Upper lobe of left lung (tissue), 6 donors: ENCODE measurements around the gene LRP1B. TPM values are rescaled to one million over a fixed set of nuclear protein-coding genes. Genes with fewer than 3 reads are reported as not detected.

ENCODE experiments used
- ATAC-seq, 2 donors: fragments of 200-7000 bp; cut with Tn5 transposase; one replicate each; pipeline ENCODE4 v1.9.1; 2022; ENCODE audit warnings: mild to moderate bottlenecking in 2 of 2, moderate library complexity in 2 of 2; ENCODE audit not compliant: low FRiP score in 2 of 2
- DNase-seq, 2 donors: peaks; one replicate each; pipeline ENCODE4 v3.0.0-alpha.2; 2019 to 2020
- H3K27ac ChIP-seq, 4 donors: fragments of 200-600 bp; sonication (generic); one replicate each; pipeline ENCODE4 v1.5.1; 2016 to 2019
- H3K27me3 ChIP-seq, 4 donors: fragments of 200-600 bp; sonication (generic); one replicate each; pipeline ENCODE4 v1.5.1; 2017 to 2019
- H3K36me3 ChIP-seq, 4 donors: fragments of 200-600 bp; sonication (generic); one replicate each; pipeline ENCODE4 v1.5.1; 2016 to 2019
- H3K4me1 ChIP-seq, 4 donors: fragments of 200-600 bp; sonication (generic); one replicate each; pipeline ENCODE4 v1.5.1; 2018 to 2019
- H3K4me3 ChIP-seq, 4 donors: fragments of 200-600 bp; sonication (generic); one replicate each; pipeline ENCODE4 v1.5.1; 2017 to 2019; ENCODE audit warnings: mild to moderate bottlenecking in 2 of 4, moderate library complexity in 1 of 4
- H3K9me3 ChIP-seq, 4 donors: fragments of 200-600 bp; sonication (generic); one replicate each; pipeline ENCODE4 v1.5.1; 2018 to 2019
- EP300 ChIP-seq, 4 donors: sonication (generic); formaldehyde crosslinking; IDR thresholded peaks; one replicate each; pipeline ENCODE4 v1.5.1; 2017; ENCODE audit warnings: antibody characterized with exemption in 4 of 4, control low read depth in 2 of 4
- POLR2A ChIP-seq, 4 donors: fragments of 450-650 bp; IDR thresholded peaks; one replicate each; pipeline ENCODE4 v1.5.1; 2016 to 2017; ENCODE audit warnings: antibody characterized with exemption in 4 of 4, mild to moderate bottlenecking in 2 of 4
- POLR2AphosphoS5 ChIP-seq, 2 donors: sonication (generic); formaldehyde crosslinking; IDR thresholded peaks; one replicate each; pipeline ENCODE4 v1.5.1; 2017; ENCODE audit warnings: antibody characterized with exemption in 2 of 2
- WGBS, 2 donors: methylation state at CpG; one replicate each; pipeline ENCODE4 v1.1.5; 2017 to 2018; 5-methylcytosine and 5-hydroxymethylcytosine counted together
- total RNA-seq, 6 donors: library from RNA; depleted of rRNA in 4 of 6; stranded (reverse); fragments of >200 nt in 4 of 6; gene quantifications; one replicate each; pipeline versions ENCODE4 v1.1.0 to v1.2.1, GENCODE V29; 2016 to 2021
- TF ChIP-seq, protein P1 (sequence below), 6 experiments: fragments of 450-650 bp in 4 of 6; fragments of 200-600 bp in 2 of 6; sonication (generic) in 2 of 6; IDR thresholded peaks; one replicate each; pipeline ENCODE4 v1.5.1; 2016 to 2019; ENCODE audit warnings: antibody characterized with exemption in 6 of 6
- donor health status: DM: no; HTN: no; CAD: no; lungs with moderate emphysema.
- donor health status: DM: no; HTN: yes; CAD: no; lungs with severe emphysema.

Gene LRP1B
- total RNA-seq, 6 donors from 2014 or later = under 0.01 to 0.46 (median 0.11) TPM

DNA sequence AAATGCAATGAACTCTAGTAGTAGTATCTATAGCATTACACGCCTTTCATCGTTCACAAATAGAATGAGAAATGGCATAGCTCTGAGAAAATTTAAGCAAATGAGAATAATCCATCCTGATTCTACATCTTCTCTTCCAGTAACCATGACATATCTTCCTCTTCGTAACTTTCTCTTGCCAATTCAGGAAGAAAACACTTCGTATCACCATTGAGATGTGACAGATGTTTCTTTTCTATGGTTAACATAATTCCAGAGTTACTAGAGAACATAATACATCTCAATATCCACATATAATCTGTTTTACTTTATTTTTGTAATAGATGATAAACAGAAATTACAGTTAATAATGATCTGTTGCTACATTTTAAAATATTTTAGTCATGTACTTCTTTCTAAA, 1527.4 kb downstream of the LRP1B start:
- ATAC-seq = no peak
- no peak for DNase-seq
- no peaks in the 10 kb centered on the region for H3K9me3 ChIP-seq
- H3K27me3 ChIP-seq = no peaks in the 10 kb centered on the region
- no peaks in the 10 kb centered on the region for H3K4me1 ChIP-seq
- 70 to 75% methylated on average over 4 of the region's 4 CpGs for WGBS, 2 donors
- no peak overlapping the region for H3K27ac ChIP-seq
- no peaks in the 10 kb centered on the region for H3K36me3 ChIP-seq
- H3K4me3 ChIP-seq = no peak overlapping the region
- TF ChIP-seq POLR2AphosphoS5 (IDR thresholded peaks at IDR 0.05) = no peak
- TF ChIP-seq, protein P1, sequence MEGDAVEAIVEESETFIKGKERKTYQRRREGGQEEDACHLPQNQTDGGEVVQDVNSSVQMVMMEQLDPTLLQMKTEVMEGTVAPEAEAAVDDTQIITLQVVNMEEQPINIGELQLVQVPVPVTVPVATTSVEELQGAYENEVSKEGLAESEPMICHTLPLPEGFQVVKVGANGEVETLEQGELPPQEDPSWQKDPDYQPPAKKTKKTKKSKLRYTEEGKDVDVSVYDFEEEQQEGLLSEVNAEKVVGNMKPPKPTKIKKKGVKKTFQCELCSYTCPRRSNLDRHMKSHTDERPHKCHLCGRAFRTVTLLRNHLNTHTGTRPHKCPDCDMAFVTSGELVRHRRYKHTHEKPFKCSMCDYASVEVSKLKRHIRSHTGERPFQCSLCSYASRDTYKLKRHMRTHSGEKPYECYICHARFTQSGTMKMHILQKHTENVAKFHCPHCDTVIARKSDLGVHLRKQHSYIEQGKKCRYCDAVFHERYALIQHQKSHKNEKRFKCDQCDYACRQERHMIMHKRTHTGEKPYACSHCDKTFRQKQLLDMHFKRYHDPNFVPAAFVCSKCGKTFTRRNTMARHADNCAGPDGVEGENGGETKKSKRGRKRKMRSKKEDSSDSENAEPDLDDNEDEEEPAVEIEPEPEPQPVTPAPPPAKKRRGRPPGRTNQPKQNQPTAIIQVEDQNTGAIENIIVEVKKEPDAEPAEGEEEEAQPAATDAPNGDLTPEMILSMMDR (IDR thresholded peaks at IDR 0.05) = no peak

DNA sequence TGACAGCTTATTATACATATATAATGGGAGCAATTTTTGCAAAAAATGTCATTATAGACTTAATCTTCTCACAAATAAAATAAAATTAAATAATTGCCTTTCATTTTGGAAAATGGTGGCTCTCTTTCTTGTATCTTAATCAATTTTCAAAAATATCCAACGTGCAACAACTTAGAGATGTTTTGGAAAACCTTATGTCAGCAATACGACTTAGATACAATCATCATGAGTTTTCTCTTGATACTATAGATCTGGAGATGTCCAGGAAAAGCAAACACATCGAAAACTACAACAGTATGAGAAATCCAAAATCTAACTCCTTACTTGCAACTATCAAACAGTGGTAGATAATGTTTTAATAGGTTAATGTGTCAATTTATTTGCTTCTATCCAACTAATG, 1529.0 kb downstream of the LRP1B start:
- Histone ChIP-seq H3K27ac (no peak overlapping the region), H3K4me3 (no peak overlapping the region), H3K36me3 (no peaks in the 10 kb centered on the region), H3K27me3 (no peaks in the 10 kb centered on the region), H3K9me3 (no peaks in the 10 kb centered on the region), H3K4me1 (no peaks in the 10 kb centered on the region)
- no peak for ATAC-seq
- no peak for TF ChIP-seq POLR2AphosphoS5 (IDR thresholded peaks at IDR 0.05)
- no peak for TF ChIP-seq POLR2A (IDR thresholded peaks at IDR 0.05)
- no peak for TF ChIP-seq EP300 (IDR thresholded peaks at IDR 0.05)
- TF ChIP-seq, protein P1 (IDR thresholded peaks at IDR 0.05) = no peak
- WGBS, 2 donors = 55 to 64% methylated on average over 3 of the region's 3 CpGs
- DNase-seq = no peak

DNA sequence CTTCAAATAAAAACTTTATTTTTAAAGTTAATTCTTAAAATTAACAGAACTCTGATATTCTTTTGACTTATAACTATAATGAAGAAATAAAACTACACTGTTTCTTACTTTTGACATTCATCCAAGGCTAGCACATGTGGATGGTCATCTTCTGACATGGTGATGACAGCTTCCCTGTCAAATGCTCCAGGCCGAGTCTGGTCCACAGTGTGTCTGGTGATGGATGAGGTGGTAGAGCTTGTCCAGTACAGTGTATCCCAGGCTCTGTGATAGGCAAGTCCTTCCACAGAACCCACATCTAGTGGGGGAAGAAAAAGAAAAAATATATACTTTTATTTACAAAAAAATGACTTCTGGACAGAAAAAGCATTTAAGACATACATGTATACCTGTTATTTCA, 1529.5 kb downstream of the LRP1B start:
- Histone ChIP-seq H3K27me3 (no peaks in the 10 kb centered on the region), H3K36me3 (no peaks in the 10 kb centered on the region), H3K4me3 (no peak overlapping the region), H3K27ac (no peak overlapping the region), H3K9me3 (no peaks in the 10 kb centered on the region), H3K4me1 (no peaks in the 10 kb centered on the region)
- no peak for ATAC-seq
- DNase-seq = no peak
- TF ChIP-seq EP300 (IDR thresholded peaks at IDR 0.05) (no peak), POLR2AphosphoS5 (IDR thresholded peaks at IDR 0.05) (peak in 1 of 2 donors; percentile 39), POLR2A (IDR thresholded peaks at IDR 0.05) (no peak)
- TF ChIP-seq, protein P1 (IDR thresholded peaks at IDR 0.05) = no peak
- WGBS, 2 donors = 70 to 79% methylated on average over 1 of the region's 1 CpG

DNA sequence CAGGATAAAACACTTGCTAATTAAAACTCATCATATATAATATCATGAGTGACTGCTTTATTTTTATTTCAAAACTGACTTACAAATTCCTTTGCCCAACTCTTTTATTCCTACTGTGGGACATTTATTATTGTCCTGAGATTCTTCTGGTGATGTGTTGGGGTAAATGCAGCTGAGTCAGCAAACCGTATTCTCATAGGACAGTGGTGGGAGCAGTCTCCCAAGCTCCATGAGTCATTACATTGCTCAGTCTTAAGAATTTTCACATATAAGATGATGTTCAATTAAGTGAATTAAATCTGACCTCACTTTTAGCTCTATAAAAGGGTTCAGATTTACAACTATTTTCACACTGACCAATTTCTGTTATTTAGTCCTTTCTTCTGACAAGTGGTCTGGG, 1530.7 kb downstream of the LRP1B start:
- no peak for DNase-seq
- Histone ChIP-seq H3K36me3 (no peaks in the 10 kb centered on the region), H3K9me3 (no peaks in the 10 kb centered on the region), H3K27me3 (no peaks in the 10 kb centered on the region), H3K27ac (no peak overlapping the region), H3K4me1 (no peaks in the 10 kb centered on the region), H3K4me3 (no peak overlapping the region)
- 65 to 71% methylated on average over 1 of the region's 1 CpG for WGBS, 2 donors
- TF ChIP-seq POLR2AphosphoS5 (IDR thresholded peaks at IDR 0.05) (no peak), POLR2A (IDR thresholded peaks at IDR 0.05) (no peak)
- TF ChIP-seq, protein P1 (IDR thresholded peaks at IDR 0.05) = no peak
- ATAC-seq = no peak

DNA sequence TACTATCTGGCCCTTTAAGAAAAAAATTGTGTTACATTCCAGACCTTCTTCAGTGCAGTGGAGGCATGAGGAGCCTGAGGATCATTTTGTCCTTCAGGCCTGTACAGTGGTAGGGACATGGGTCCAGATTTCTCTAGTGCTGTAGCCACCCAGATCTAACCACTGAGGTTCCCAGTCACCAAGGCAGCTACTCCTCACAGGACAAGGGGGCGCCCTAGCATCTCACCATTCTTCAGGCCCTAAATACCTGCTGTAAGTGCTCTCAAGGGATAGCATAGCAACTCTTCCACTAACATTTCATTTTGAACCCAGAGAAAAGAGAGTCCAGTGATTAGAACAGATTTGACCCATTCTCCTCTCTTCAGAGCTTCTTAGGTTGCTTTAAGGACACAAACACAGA, 1533.0 kb downstream of the LRP1B start:
- 69 to 81% methylated on average over 1 of the region's 1 CpG for WGBS, 2 donors

More for the DNA sequence above, 1533.0 kb downstream of the LRP1B start:
- H3K4me1 ChIP-seq = no peaks in the 10 kb centered on the region
- ATAC-seq (no peak), DNase-seq (no peak)
- TF ChIP-seq POLR2A (IDR thresholded peaks at IDR 0.05) = no peak
- TF ChIP-seq POLR2AphosphoS5 (IDR thresholded peaks at IDR 0.05) = no peak
- TF ChIP-seq, protein P1 (IDR thresholded peaks at IDR 0.05) = no peak
- no peak for TF ChIP-seq EP300 (IDR thresholded peaks at IDR 0.05)
- H3K27ac ChIP-seq = no peak overlapping the region
- H3K27me3 ChIP-seq = no peaks in the 10 kb centered on the region
- no peaks in the 10 kb centered on the region for H3K36me3 ChIP-seq
- no peaks in the 10 kb centered on the region for H3K9me3 ChIP-seq
- H3K4me3 ChIP-seq = no peak overlapping the region
